ENCODE measurements around the gene OTUB1. TPM values are rescaled to one million over a fixed set of nuclear protein-coding genes. Genes with fewer than 3 reads are reported as not detected.

The OTUB1 gene
- total and polyA plus RNA-seq, 2 donors, result 46.7 to 83.8 TPM

GRCh38 chr11:64000026-64000739 lies 13.9 kb downstream of the OTUB1 start:
- peak in 7 of 9 donors; percentile 46 to 84 (median 70) for DNase-seq (ENCODE audit: low read depth in 6 of 9, low spot score in 9 of 9)
- peaks cover 6 to 23% of the 10 kb centered on the region in 2 donors for H3K4me1 ChIP-seq (ENCODE audit: control insufficient read depth in 2 of 2, insufficient read depth in 2 of 2, low read length in 2 of 2)
- WGBS, result 3% methylated on average over 67 of the region's 67 CpGs
- no peak overlapping the region for H3K27ac ChIP-seq (ENCODE audit: low read depth in 1 of 2, low read length in 1 of 2)
- peaks cover 31 to 37% of the 10 kb centered on the region in 2 donors for H3K36me3 ChIP-seq (ENCODE audit: control insufficient read depth in 2 of 2, insufficient read depth in 2 of 2, low read length in 1 of 2)
- peaks cover 26 to 47% of the 10 kb centered on the region in 2 donors for H3K27me3 ChIP-seq (ENCODE audit: control insufficient read depth in 2 of 2, insufficient read depth in 1 of 2, low read length in 1 of 2)
- no peaks in the 10 kb centered on the region for H3K9me3 ChIP-seq (ENCODE audit: control insufficient read depth in 2 of 2, insufficient read depth in 1 of 2, low read length in 1 of 2)
- peak overlapping the region in 1 of 2 donors; percentile 16 for H3K4me3 ChIP-seq (ENCODE audit: low read length in 2 of 2)

- peaks cover 26 to 54% of the 10 kb centered on the region in 2 donors for H3K27me3 ChIP-seq (ENCODE audit: control insufficient read depth in 2 of 2, insufficient read depth in 1 of 2, low read length in 1 of 2)
- no peaks in the 10 kb centered on the region for H3K9me3 ChIP-seq (ENCODE audit: control insufficient read depth in 2 of 2, insufficient read depth in 1 of 2, low read length in 1 of 2)
- no peak overlapping the region for H3K27ac ChIP-seq (ENCODE audit: low read depth in 1 of 2, low read length in 1 of 2)
- peak overlapping the region in 1 of 2 donors; percentile 16 for H3K4me3 ChIP-seq (ENCODE audit: low read length in 2 of 2)
- peaks cover 6 to 23% of the 10 kb centered on the region in 2 donors for H3K4me1 ChIP-seq (ENCODE audit: control insufficient read depth in 2 of 2, insufficient read depth in 2 of 2, low read length in 2 of 2)
- WGBS, result 24% methylated on average over 60 of the region's 60 CpGs
- H3K36me3 ChIP-seq (ENCODE audit: control insufficient read depth in 2 of 2, insufficient read depth in 2 of 2, low read length in 1 of 2), result peaks cover 25 to 31% of the 10 kb centered on the region in 2 donors
- DNase-seq (ENCODE audit: low read depth in 6 of 9, low spot score in 9 of 9), result no peak
Observed at GRCh38 chr11:64000740-64001483, 14.7 kb downstream of the OTUB1 start.

- WGBS, result 46% methylated on average over 23 of the region's 23 CpGs
- Histone ChIP-seq H3K4me1 (ENCODE audit: control insufficient read depth in 2 of 2, insufficient read depth in 2 of 2, low read length in 2 of 2) (peaks cover 6 to 23% of the 10 kb centered on the region in 2 donors), H3K27me3 (ENCODE audit: control insufficient read depth in 2 of 2, insufficient read depth in 1 of 2, low read length in 1 of 2) (peaks cover 34 to 62% of the 10 kb centered on the region in 2 donors), H3K36me3 (ENCODE audit: control insufficient read depth in 2 of 2, insufficient read depth in 2 of 2, low read length in 1 of 2) (peaks cover 16 to 23% of the 10 kb centered on the region in 2 donors), H3K4me3 (ENCODE audit: low read length in 2 of 2) (no peak overlapping the region), H3K9me3 (ENCODE audit: control insufficient read depth in 2 of 2, insufficient read depth in 1 of 2, low read length in 1 of 2) (no peaks in the 10 kb centered on the region), H3K27ac (ENCODE audit: low read depth in 1 of 2, low read length in 1 of 2) (no peak overlapping the region)
- DNase-seq (ENCODE audit: low read depth in 6 of 9, low spot score in 9 of 9), result no peak
Observed at GRCh38 chr11:64001484-64002420, 15.5 kb downstream of the OTUB1 start.

GRCh38 chr11:64003807-64004589 lies 17.8 kb downstream of the OTUB1 start:
- 75% methylated on average over 23 of the region's 23 CpGs for WGBS
- H3K9me3 ChIP-seq (ENCODE audit: control insufficient read depth in 2 of 2, insufficient read depth in 1 of 2, low read length in 1 of 2), result peaks cover 0 to 4% of the 10 kb centered on the region in 2 donors
- no peak overlapping the region for H3K27ac ChIP-seq (ENCODE audit: low read depth in 1 of 2, low read length in 1 of 2)
- H3K4me3 ChIP-seq (ENCODE audit: low read length in 2 of 2), result no peak overlapping the region
- H3K4me1 ChIP-seq (ENCODE audit: control insufficient read depth in 2 of 2, insufficient read depth in 2 of 2, low read length in 2 of 2), result peaks cover 6 to 32% of the 10 kb centered on the region in 2 donors
- DNase-seq (ENCODE audit: low read depth in 6 of 9, low spot score in 9 of 9), result no peak
- peaks cover 49 to 80% of the 10 kb centered on the region in 2 donors for H3K27me3 ChIP-seq (ENCODE audit: control insufficient read depth in 2 of 2, insufficient read depth in 1 of 2, low read length in 1 of 2)
- peaks cover 0 to under 1% of the 10 kb centered on the region in 2 donors for H3K36me3 ChIP-seq (ENCODE audit: control insufficient read depth in 2 of 2, insufficient read depth in 2 of 2, low read length in 1 of 2)

- Histone ChIP-seq H3K36me3 (ENCODE audit: control insufficient read depth in 2 of 2, insufficient read depth in 2 of 2, low read length in 1 of 2) (no peaks in the 10 kb centered on the region), H3K4me3 (ENCODE audit: low read length in 2 of 2) (no peak overlapping the region), H3K9me3 (ENCODE audit: control insufficient read depth in 2 of 2, insufficient read depth in 1 of 2, low read length in 1 of 2) (peaks cover 0 to 5% of the 10 kb centered on the region in 2 donors), H3K27me3 (ENCODE audit: control insufficient read depth in 2 of 2, insufficient read depth in 1 of 2, low read length in 1 of 2) (peaks cover 47 to 80% of the 10 kb centered on the region in 2 donors), H3K4me1 (ENCODE audit: control insufficient read depth in 2 of 2, insufficient read depth in 2 of 2, low read length in 2 of 2) (peaks cover 4 to 28% of the 10 kb centered on the region in 2 donors), H3K27ac (ENCODE audit: low read depth in 1 of 2, low read length in 1 of 2) (no peak overlapping the region)
- DNase-seq (ENCODE audit: low read depth in 6 of 9, low spot score in 9 of 9), result no peak
- WGBS, result 85% methylated on average over 4 of the region's 4 CpGs
Observed at GRCh38 chr11:64004590-64004984, 18.3 kb downstream of the OTUB1 start.

- WGBS, result 94% methylated on average over 4 of the region's 4 CpGs
- Histone ChIP-seq H3K9me3 (ENCODE audit: control insufficient read depth in 2 of 2, insufficient read depth in 1 of 2, low read length in 1 of 2) (peaks cover 5 to 16% of the 10 kb centered on the region in 2 donors), H3K27ac (ENCODE audit: low read depth in 1 of 2, low read length in 1 of 2) (no peak overlapping the region), H3K36me3 (ENCODE audit: control insufficient read depth in 2 of 2, insufficient read depth in 2 of 2, low read length in 1 of 2) (no peaks in the 10 kb centered on the region), H3K4me3 (ENCODE audit: low read length in 2 of 2) (no peak overlapping the region), H3K4me1 (ENCODE audit: control insufficient read depth in 2 of 2, insufficient read depth in 2 of 2, low read length in 2 of 2) (peaks cover 0 to 20% of the 10 kb centered on the region in 2 donors), H3K27me3 (ENCODE audit: control insufficient read depth in 2 of 2, insufficient read depth in 1 of 2, low read length in 1 of 2) (peaks cover 40 to 72% of the 10 kb centered on the region in 2 donors)
- no peak for DNase-seq (ENCODE audit: low read depth in 6 of 9, low spot score in 9 of 9)
Observed at GRCh38 chr11:64005691-64006090, 19.5 kb downstream of the OTUB1 start.

GRCh38 chr11:64006398-64006797 lies 20.2 kb downstream of the OTUB1 start:
- 83% methylated on average over 12 of the region's 12 CpGs for WGBS
- Histone ChIP-seq H3K9me3 (ENCODE audit: control insufficient read depth in 2 of 2, insufficient read depth in 1 of 2, low read length in 1 of 2) (peaks cover 5 to 19% of the 10 kb centered on the region in 2 donors), H3K36me3 (ENCODE audit: control insufficient read depth in 2 of 2, insufficient read depth in 2 of 2, low read length in 1 of 2) (no peaks in the 10 kb centered on the region), H3K4me1 (ENCODE audit: control insufficient read depth in 2 of 2, insufficient read depth in 2 of 2, low read length in 2 of 2) (peaks cover 0 to 16% of the 10 kb centered on the region in 2 donors), H3K27ac (ENCODE audit: low read depth in 1 of 2, low read length in 1 of 2) (no peak overlapping the region), H3K4me3 (ENCODE audit: low read length in 2 of 2) (no peak overlapping the region), H3K27me3 (ENCODE audit: control insufficient read depth in 2 of 2, insufficient read depth in 1 of 2, low read length in 1 of 2) (peaks cover 33 to 65% of the 10 kb centered on the region in 2 donors)
- DNase-seq (ENCODE audit: low read depth in 6 of 9, low spot score in 9 of 9), result no peak

GRCh38 chr11:64007160-64007628 lies 21.0 kb downstream of the OTUB1 start:
- no peak for DNase-seq (ENCODE audit: low read depth in 6 of 9, low spot score in 9 of 9)
- H3K9me3 ChIP-seq (ENCODE audit: control insufficient read depth in 2 of 2, insufficient read depth in 1 of 2, low read length in 1 of 2), result peaks cover 5 to 19% of the 10 kb centered on the region in 2 donors
- WGBS, result 3% methylated on average over 27 of the region's 27 CpGs
- no peaks in the 10 kb centered on the region for H3K36me3 ChIP-seq (ENCODE audit: control insufficient read depth in 2 of 2, insufficient read depth in 2 of 2, low read length in 1 of 2)
- H3K27ac ChIP-seq (ENCODE audit: low read depth in 1 of 2, low read length in 1 of 2), result no peak overlapping the region
- no peak overlapping the region for H3K4me3 ChIP-seq (ENCODE audit: low read length in 2 of 2)
- H3K27me3 ChIP-seq (ENCODE audit: control insufficient read depth in 2 of 2, insufficient read depth in 1 of 2, low read length in 1 of 2), result peaks cover 28 to 58% of the 10 kb centered on the region in 2 donors
- peaks cover 0 to 10% of the 10 kb centered on the region in 2 donors for H3K4me1 ChIP-seq (ENCODE audit: control insufficient read depth in 2 of 2, insufficient read depth in 2 of 2, low read length in 2 of 2)
